ENCODE measurements around the gene TOR4A. TPM values are rescaled to one million over a fixed set of nuclear protein-coding genes. Genes with fewer than 3 reads are reported as not detected.
"Not testable (repeated sequence)": the region's sequence is repeated elsewhere in the genome, so short reads cannot be mapped to it uniquely, and the experiment has no call there.

Gene TOR4A
- total RNA-seq, 1 experiment from 2014 or later: 35.1 TPM

DNA sequence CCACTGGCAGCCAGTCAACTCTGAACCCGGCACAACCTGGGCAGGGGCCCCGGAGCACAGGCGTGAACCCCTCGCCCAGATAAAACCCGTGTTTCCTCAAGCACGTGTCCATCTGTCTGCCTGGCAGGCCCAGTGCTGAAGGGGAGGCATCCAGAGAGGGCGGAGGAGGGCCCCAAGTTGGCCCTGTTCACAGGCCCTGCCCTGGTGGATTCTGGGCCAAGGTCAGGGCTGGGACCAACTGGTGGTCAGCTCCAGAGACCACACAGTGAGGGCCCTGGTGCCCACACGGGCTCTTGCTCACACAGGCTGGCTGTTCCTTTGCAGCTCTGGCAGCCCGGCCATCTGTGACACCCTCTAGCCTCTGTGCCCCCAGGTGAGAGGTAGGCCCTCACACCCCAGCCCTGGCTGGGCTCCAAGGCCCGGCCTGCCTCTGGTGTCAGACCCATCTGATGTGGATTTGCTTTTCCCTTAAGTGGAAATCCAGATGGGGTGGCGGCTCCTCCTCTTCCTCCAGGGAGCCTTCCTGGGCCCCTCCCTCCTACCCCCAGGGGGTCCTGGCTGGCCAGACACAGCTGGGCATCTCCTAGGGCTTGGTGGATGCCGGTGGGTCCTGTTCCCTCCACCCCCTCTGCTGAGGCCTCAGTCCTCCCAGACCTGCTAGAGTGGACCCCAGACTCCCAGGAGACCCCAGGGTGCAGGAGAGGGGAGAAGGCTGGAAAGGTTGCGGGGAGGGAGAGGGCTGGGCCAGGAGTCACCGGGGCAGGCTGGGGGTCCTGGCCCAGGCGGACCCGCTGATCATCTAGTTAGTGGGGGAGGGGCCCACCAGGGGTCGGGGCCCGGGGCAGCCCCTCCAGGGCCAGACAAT lies 27.0 kb upstream of the TOR4A start:
- DNase-seq (ENCODE audit: low read depth): no peak
- in situ Hi-C loops (cut with HindIII; ENCODE audit: low pct_unique_long_range_greater_than_20kb, low sequenced_read_pairs): no loop called here

DNA sequence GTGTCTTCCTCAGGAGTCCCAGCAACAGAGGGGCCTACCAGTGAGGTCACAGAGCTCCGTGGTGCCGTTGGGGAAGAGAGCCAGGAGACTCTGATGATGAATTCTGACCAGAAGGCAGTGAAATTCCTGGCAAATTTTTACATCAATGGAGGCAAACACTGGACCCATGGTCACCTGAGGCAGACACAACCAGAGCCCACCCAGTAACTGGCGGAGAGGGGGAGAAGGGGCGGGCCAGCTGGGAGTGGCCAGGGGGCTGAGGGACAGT lies 26.4 kb upstream of the TOR4A start, which contains the start of gene STPG3:
Gene STPG3, plus strand, starts transcription at position 93 of the 268 bp plus-strand sequence. Its CDS starts 1 bp downstream, at position 94.
- in situ Hi-C loops (cut with HindIII; ENCODE audit: low pct_unique_long_range_greater_than_20kb, low sequenced_read_pairs): no loop called here
- DNase-seq (ENCODE audit: low read depth): no peak

DNA sequence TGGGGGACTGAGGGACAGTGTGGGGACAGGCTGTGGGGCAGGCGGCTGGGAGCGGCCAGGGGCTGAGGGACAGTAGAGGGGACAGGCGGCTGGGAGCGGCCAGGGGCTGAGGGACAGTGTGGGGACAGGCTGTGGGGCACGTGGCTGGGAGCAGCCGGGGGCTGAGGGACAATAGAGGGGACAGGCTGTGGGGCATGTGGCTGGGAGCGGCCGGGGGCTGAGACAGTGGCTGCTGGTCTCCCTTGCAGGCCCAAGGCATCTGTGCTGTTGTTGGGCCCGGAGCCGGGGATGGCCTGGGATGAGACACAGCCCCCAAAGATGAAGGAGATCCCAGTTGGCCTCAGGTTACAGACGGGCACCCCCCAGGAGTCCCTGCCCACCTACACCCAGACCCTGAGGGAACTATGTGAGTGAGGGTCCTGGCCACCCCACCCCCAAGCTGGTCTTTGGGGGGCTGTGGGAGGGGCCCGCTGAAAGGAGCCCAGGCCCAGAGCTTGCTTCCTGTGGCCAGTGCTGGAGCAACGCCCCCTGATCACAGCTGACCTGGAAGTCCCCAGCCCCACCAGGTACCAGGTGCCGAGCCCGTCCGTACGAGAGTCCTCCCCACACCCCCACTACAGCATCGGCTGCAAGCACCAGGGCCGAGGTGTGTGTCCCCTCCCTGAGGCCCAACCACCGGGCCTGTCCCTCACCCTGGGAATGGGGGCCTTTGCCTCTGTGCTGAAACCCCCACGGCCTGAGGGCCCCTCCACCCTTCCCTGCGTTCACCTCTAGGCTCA lies 25.8 kb upstream of the TOR4A start:
- in situ Hi-C loops (cut with HindIII; ENCODE audit: low pct_unique_long_range_greater_than_20kb, low sequenced_read_pairs): no loop called here
- DNase-seq (ENCODE audit: low read depth): no peak

DNA sequence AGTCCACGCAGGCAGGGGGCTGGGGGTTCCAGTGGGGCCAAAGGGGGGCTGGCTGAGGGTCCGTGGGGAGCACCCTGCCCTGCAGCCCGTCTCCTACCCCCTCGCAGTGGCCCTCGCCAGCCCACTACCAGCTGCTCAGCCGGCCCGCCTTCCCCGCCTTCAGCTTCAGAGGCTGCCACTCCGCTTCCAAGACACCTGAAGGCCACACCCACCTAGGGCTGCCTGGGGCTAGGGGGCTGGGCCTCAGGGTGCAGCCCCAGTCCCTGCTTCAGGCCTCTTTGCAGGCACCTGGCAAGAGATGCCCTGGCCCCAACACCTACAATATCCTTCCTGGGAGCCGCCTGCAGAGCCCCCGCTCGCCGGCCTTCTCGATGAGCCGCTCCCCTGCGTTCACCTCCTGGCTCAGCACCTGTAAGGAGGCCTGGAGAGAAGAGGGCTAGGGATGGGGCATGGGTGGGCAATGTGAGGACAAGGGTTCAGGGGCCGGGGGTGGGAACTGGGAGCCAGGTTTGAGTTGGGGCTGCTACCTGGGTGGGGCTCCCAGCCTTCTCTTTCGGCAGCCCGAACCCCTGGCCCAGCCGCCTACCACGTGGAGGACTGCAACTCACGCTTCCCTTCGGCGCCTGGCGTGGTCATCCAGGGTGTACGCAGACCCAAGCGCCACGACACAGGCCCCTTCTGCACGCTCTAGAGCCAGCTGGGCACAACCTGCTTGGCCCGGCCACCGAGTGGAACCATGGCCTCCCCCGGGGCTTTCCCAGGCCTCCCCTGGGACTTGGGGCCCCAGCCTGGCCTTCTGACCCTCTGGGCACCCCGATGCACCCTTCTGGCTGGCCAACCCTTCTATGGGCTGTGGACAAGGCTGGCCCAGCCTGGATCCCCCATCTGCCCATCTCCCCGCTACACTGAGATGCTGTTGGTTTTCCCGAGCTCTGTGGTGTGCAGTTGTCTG lies 24.7 kb upstream of the TOR4A start:
- in situ Hi-C loops (cut with HindIII; ENCODE audit: low pct_unique_long_range_greater_than_20kb, low sequenced_read_pairs): no loop called here
- DNase-seq (ENCODE audit: low read depth): no peak

DNA sequence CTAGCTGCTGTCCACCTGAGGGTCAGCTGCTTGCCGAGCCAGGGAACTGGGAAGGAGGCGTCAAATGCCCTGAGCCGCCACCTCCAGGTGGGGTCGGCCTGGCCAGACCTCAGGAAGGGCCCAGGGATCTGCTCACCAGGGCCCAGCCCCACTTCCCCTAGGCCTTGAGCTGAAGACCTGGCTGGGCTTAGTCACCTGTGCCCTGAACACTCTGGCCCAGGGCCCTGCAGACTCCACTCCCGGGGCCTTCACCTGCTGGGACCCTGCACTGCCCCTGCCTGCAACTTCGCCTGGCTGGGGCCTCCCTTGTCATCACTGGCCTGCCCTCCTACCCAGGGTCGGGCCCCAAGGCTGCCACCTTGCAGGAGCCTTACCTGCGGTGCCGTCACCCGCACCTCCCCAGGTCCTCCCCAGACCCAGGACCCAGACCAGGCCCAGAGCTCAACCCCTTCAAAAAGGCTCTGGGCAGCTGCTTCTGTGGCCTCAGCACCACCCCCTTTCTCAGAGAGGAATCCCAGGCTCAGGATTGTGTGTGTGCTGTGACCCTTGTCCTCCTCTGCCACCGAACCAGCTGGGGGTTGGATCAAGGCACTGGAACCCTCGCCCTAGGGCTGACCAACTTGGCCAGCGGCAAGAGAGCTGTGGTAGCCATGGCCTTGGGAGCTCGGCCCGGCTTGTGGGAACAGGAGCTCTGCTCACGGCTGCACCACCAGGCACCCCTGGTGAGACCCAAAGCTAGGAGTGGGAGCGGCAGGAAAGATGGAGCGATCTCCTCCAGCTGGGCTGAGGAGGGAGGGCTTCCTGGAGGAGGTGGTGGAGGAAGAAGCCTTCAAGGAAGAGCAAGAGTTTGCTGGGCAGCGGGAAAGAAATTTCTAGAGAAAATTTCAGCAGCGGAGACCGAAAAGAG lies 23.6 kb upstream of the TOR4A start:
- in situ Hi-C loops (cut with HindIII; ENCODE audit: low pct_unique_long_range_greater_than_20kb, low sequenced_read_pairs): no loop called here
- DNase-seq (ENCODE audit: low read depth): no peak

DNA sequence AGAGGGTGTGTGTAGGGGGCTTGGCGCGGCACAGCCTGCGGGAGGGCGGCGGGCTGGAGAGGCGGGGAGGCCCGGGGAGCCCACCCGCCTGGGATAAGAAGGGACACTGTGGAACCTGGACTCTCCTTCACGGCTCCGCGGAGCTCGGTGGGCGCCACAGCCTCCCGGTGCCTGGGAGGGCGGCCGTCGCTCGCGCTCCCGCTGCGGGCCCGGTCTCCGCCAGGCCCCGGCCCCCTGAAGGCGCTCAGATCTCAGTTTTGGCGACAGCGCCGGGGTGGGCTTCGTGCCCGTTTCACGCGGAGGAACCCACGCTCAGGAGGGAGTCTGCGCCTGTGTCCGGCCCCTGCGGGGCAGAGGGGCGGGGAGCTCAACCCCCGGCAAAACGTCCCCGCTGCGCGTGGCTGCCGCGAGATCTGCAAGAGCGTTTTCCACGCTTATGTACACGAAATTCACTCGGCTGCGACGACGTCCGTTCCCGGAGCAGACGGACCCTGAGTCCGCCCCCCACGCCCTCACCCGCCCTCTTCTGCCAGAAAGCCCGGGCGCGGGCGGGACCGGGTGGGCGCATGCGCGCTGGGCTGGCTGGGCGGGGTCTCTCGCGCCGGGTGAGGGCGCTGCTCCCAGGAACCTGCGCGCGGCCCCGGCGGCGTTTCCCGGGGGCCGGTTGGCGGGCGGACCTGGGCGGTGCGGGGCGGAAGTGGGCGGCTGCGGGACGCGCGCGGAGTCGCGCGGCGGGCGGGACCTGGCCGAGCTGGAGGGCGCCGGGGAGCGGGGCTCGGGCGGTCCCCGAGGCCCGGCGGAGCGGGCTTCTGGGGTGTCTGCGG lies 22.7 kb upstream of the TOR4A start, which contains the start of gene NELFB:
Gene NELFB, plus strand, starts transcription at position 704 of the 824 bp plus-strand sequence.
- peak; percentile 80 for DNase-seq (ENCODE audit: low read depth)
- in situ Hi-C loops (cut with HindIII; ENCODE audit: low pct_unique_long_range_greater_than_20kb, low sequenced_read_pairs): no loop called here

DNA sequence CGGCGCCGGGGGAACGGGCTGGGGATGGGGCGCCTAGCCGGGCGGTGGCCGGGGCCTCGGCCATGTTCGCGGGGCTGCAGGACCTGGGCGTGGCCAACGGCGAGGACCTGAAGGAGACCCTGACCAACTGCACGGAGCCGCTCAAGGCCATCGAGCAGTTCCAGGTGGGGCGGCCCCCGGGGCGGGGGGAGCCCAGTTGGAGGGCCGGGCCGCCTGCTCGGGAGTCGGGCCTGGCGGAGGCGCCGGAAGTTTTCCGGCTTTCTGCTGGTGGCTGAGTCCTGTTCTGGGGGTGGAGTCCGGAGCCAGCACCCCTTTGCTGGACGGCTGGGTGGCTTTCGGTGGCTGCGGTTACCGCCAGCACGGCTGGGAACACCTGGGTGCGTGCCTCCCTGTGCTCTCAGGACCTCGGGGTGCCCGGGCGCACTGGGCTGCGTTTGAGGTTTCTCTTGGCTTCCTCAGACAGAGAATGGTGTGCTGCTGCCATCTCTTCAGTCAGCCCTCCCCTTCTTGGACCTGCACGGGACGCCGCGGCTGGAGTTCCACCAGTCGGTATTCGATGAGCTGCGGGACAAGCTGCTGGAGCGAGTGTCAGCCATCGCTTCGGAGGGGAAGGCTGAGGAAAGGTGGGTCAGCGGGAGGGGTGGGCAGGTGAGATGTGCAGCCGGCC lies 21.9 kb upstream of the TOR4A start:
- DNase-seq (ENCODE audit: low read depth): peak; percentile 35
- in situ Hi-C loops (cut with HindIII; ENCODE audit: low pct_unique_long_range_greater_than_20kb, low sequenced_read_pairs): no loop called here

DNA sequence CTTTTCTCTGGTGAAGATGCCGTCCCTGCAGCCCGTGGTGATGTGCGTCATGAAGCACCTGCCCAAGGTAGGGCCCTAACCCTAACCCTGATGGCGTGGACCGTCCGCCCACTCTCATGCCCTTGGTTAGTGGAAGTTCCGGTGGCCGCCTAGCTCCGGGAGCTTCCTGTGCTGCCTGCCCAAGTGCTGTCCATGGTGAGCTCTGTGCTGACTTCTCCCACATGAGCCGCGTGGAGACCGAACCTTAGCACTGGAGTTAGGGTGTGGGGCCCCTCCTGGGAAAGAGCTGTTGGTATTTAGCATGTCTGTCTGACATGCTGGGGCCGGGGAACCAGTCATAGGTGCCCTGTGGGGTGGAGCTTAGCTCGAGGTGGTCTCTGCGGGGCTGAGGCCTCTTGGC lies 21.2 kb upstream of the TOR4A start:
- no peak for DNase-seq (ENCODE audit: low read depth)
- in situ Hi-C loops (cut with HindIII; ENCODE audit: low pct_unique_long_range_greater_than_20kb, low sequenced_read_pairs): no loop called here

DNA sequence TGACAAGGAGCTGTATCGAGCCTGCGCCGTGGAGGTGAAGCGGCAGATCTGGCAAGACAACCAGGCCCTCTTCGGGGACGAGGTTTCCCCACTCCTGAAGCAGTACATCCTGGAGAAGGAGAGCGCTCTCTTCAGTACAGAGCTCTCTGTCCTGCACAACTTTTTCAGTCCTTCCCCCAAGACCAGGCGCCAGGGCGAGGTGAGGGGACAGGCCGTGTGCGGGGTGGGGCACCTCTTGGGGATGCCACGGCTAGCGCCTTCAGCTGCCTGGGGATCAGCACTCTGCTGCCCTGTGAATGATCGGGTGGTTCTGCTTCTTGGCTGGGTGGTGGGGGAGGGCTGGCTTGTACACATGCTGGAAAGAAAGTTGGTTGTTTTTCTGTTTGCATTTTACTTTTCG lies 20.7 kb upstream of the TOR4A start:
- in situ Hi-C loops (cut with HindIII; ENCODE audit: low pct_unique_long_range_greater_than_20kb, low sequenced_read_pairs): no loop called here
- DNase-seq (ENCODE audit: low read depth): no peak

DNA sequence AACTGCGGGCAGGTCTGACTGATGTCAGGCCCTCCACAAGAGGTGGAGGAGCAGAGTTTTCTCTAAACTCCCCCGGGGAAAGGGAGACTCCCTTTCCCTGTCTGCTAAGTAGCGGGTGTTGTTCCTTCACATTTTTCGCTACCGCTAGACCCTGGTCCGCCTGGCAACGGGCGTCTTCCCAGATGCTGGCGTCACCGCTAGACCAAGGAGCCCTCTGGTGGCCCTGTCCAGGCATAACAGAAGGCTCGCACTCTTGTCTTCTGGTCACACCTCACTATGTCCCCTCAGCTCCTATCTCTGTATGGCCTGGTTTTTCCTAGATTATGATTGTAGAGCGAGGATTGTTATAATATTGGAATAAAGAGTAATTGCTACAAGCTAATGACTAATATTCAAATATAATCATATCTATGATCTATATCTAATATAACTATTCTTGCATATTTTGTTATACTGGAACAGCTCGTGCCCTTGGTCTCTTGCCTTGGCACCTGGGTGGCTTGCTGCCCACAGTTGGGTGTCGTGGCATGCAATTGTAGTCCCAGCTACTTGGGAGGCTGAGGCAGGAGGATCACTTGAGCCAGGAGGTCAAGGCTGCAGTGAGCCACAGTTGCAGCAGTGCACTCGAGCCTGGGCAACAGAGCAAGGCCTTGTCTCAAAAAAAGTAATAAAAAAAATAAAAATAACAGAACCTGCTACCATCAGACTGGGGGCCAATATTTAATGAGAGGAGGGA lies 15.2 kb upstream of the TOR4A start:
- in situ Hi-C loops (cut with HindIII; ENCODE audit: low pct_unique_long_range_greater_than_20kb, low sequenced_read_pairs); DNase-seq (ENCODE audit: low read depth): not testable (repeated sequence)

DNA sequence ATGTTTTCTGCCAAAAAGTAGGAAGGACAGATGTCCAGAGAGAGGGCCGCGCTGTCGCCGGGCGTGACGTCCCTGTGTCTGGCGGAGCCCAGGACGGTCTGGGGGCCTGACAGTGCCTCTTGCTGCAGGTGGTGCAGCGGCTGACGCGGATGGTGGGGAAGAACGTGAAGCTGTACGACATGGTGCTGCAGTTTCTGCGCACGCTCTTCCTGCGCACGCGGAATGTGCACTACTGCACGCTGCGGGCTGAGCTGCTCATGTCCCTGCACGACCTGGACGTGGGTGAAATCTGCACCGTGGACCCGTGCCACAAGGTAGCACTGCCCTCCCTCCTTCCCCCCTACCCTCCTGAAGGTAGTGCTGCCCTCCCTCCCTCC lies 14.6 kb upstream of the TOR4A start:
- in situ Hi-C loops (cut with HindIII; ENCODE audit: low pct_unique_long_range_greater_than_20kb, low sequenced_read_pairs): no loop called here
- DNase-seq (ENCODE audit: low read depth): no peak

DNA sequence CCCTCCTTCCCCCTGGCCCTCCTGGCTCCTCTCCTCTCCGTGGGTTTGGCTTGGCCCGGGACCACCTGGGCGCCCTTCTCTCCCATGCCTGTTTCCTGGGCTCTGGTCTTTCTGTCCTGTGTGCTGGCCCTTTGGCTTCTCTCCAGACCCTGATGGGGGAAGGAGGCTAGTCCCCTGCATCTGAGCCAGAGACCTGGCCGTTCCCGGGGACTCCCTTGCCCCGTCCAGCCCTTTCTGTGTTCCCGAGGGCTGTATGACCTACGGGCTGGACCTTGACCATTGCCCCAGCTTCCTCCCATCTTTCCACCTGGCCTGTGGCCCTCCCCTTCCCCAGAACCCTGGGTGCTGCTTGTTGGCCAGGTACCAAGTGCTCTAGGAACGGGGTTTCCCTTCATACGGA lies 14.0 kb upstream of the TOR4A start:
- in situ Hi-C loops (cut with HindIII; ENCODE audit: low pct_unique_long_range_greater_than_20kb, low sequenced_read_pairs): no loop called here
- DNase-seq (ENCODE audit: low read depth): no peak

DNA sequence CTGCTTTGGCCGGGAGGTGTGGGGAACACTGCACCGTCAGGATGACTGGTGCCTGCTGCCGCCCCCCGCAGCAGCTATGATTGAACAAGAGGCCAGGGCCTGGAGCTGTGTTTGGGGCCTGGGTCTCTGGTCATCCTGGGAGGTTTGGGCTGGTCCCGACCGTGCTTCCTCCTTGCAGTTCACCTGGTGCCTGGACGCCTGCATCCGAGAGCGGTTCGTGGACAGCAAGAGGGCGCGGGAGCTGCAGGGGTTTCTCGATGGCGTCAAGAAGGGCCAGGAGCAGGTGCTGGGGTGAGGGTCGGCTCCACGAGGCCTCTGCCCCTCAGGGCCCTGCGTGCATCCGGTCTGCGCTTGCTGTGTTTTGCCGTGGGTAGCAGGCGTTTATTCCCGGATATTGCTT lies 13.5 kb upstream of the TOR4A start:
- in situ Hi-C loops (cut with HindIII; ENCODE audit: low pct_unique_long_range_greater_than_20kb, low sequenced_read_pairs): no loop called here
- no peak for DNase-seq (ENCODE audit: low read depth)

DNA sequence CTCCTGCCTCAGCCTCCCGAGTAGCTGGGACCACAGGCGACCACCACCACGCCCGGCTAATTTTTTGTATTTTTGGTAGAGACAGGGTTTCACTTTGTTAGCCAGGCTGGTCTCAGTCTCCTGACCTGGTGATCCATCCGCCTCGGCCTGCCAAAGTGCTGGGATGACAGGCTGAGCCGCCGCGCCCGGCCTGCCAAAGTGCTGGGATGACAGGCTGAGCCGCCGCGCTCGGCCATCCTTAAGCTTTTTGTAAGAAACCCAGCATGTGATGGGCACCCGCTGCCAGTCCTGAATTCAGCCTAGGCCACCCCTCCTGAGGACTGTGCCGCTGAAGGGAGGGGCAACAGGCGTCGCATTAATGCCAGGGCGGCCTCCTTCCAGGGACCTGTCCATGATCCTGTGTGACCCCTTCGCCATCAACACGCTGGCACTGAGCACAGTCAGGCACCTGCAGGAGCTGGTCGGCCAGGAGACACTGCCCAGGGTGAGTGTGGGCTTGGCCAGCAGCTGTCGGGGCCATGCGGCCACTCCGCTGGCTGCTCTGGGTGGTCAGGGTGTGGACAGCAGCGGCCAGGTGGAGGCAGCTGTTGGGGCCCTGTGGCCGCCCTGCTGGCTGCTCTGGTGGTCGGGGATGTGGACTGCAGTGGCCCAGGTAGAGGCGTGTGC lies 11.9 kb upstream of the TOR4A start:
- in situ Hi-C loops (cut with HindIII; ENCODE audit: low pct_unique_long_range_greater_than_20kb, low sequenced_read_pairs): no loop called here
- DNase-seq (ENCODE audit: low read depth): no peak

DNA sequence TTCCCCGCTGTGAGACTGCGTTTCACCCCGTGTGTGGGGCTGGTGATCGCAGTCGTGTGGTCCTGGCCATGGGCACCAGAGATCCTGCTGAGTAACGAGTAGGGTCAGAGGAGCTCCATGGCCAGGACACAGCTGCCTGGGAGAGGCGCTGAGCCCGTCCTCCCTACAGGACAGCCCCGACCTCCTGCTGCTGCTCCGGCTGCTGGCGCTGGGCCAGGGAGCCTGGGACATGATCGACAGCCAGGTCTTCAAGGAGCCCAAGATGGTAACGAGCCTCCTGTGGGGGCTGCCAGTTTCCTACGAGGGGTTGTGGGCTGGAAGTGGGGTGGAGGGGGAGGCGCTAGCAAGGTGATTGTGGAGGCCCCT lies 11.4 kb upstream of the TOR4A start:
- in situ Hi-C loops (cut with HindIII; ENCODE audit: low pct_unique_long_range_greater_than_20kb, low sequenced_read_pairs): no loop called here
- no peak for DNase-seq (ENCODE audit: low read depth)
